Measurements from ENCODE around the gene RGP1. TPM values are rescaled to one million over a fixed set of nuclear protein-coding genes. Genes with fewer than 3 reads are reported as not detected.

Gene RGP1
- 24.8 TPM for total RNA-seq

- Histone ChIP-seq H3K27ac (peak within 1 kb of the TSS; percentile 94 to 96), H3K36me3 (peaks cover 34 to 45% of the 10 kb centered on the region in 2 donors), H3K4me3 (peak within 1 kb of the TSS; percentile 87 to 94), H3K27me3 (no peaks in the 10 kb centered on the region), H3K9me3 (no peaks in the 10 kb centered on the region), H3K4me1 (peaks cover 10 to 33% of the 10 kb centered on the region in 2 donors)
- no peak for TF ChIP-seq CTCF (IDR thresholded peaks at IDR 0.05)
- DNase-seq (ENCODE audit: low spot score in 2 of 2), result peak in 1 of 2 donors; percentile 89
- intact Hi-C loops (cut with DNase I), result loop anchor here (1.0 to 5.0 kb wide), 3 partner anchors 17 to 142 kb away; partner anchors contain the start of genes CREB3, HINT2, TESK1 and TLN1
These were observed at the start of gene RGP1, which contains the start of gene GBA2 for GRCh38 chr9:35748858-35749514. RGP1 (plus strand) TSS chr9:35749287; CDS start chr9:35749756, 469 bp downstream. GBA2 (minus strand) TSS chr9:35749228; CDS start chr9:35748704, 524 bp downstream.

- H3K27me3 ChIP-seq, result no peaks in the 10 kb centered on the region
- H3K27ac ChIP-seq, result peak overlapping the region; percentile 93 to 97
- H3K9me3 ChIP-seq, result no peaks in the 10 kb centered on the region
- H3K4me3 ChIP-seq, result no peak overlapping the region
- no peak for DNase-seq (ENCODE audit: low spot score in 2 of 2)
- peaks cover 86 to 93% of the 10 kb centered on the region in 2 donors for H3K36me3 ChIP-seq
- TF ChIP-seq CTCF (IDR thresholded peaks at IDR 0.05), result no peak
- H3K4me1 ChIP-seq, result peaks cover 3 to 30% of the 10 kb centered on the region in 2 donors
- intact Hi-C loops (cut with DNase I), result no loop called here
These were observed 49.1 kb upstream of the RGP1 start for GRCh38 chr9:35700031-35700430.

- Histone ChIP-seq H3K4me1 (peaks cover 3 to 21% of the 10 kb centered on the region in 2 donors), H3K27ac (peak overlapping the region; percentile 93 to 97), H3K27me3 (no peaks in the 10 kb centered on the region), H3K9me3 (no peaks in the 10 kb centered on the region), H3K36me3 (peaks cover 93 to 100% of the 10 kb centered on the region in 2 donors), H3K4me3 (no peak overlapping the region)
- intact Hi-C loops (cut with DNase I), result no loop called here
- TF ChIP-seq CTCF (IDR thresholded peaks at IDR 0.05), result no peak
- DNase-seq (ENCODE audit: low spot score in 2 of 2), result no peak
These were observed 48.1 kb upstream of the RGP1 start for GRCh38 chr9:35700942-35701341.

- DNase-seq (ENCODE audit: low spot score in 2 of 2), result no peak
These were observed 46.4 kb upstream of the RGP1 start for GRCh38 chr9:35702696-35703095.

More at GRCh38 chr9:35702696-35703095, 46.4 kb upstream of the RGP1 start:
- intact Hi-C loops (cut with DNase I), result loop anchor here (2.0 kb wide), 1 partner anchor 20 kb away; no protein-coding TSS in a partner anchor
- H3K9me3 ChIP-seq, result no peaks in the 10 kb centered on the region
- peak overlapping the region; percentile 93 to 97 for H3K27ac ChIP-seq
- peaks cover 0 to 3% of the 10 kb centered on the region in 2 donors for H3K4me1 ChIP-seq
- no peak for TF ChIP-seq CTCF (IDR thresholded peaks at IDR 0.05)
- no peaks in the 10 kb centered on the region for H3K27me3 ChIP-seq
- H3K36me3 ChIP-seq, result peaks cover 100% of the 10 kb centered on the region in 2 donors
- no peak overlapping the region for H3K4me3 ChIP-seq
